ENCODE data around the gene ZNFX1. TPM values are rescaled to one million over a fixed set of nuclear protein-coding genes. Genes with fewer than 3 reads are reported as not detected.

The ZNFX1 gene
- polyA plus RNA-seq, 2 of the 4 experiments (the other 2 are of a cell fraction), result 6.0 to 11.5 TPM

DNA sequence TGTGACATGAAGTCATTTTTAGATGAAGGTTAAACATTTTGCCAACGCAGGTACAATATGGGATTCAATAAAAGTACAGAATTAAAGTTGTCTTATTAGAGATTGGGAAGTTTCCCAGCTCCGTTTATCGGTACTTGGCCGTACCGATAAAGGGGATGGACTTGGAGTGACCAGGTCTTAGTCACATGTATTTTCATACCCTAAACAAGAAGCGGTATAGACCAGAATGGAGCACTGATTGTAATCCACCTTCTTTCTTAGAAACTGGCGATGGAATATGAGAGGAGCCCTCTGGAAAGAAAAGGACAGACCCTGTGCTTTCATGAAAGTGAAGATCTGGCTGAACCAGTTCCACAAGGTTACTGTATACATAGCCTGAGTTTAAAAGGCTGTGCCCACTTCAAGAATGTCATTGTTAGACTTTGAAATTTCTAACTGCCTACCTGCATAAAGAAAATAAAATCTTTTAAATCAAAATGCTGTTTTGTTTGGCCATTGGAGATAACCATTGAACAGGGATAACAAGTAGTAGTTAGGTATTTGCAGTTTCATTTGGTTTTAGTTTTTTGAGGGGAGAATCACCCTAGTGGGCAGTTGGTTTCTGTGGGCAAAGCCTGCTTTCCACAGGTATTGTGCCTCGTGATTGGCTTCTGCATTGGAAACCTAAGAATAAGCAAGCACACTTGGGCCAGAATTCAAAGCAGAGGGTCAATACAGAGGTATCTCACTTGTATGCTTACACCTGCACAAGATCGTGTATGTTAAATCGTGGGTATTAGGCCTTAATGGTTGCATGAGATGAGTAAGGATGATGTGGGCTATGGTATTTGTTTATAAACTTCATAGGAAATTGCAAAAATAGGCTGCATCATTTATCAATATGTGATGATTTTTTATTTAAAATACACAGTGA lies 11.2 kb upstream of the ZNFX1 start (continued):
- TF ChIP-seq KDM1A (IDR thresholded peaks at IDR 0.05; ENCODE audit: low read depth), result no peak
- TF ChIP-seq FOSL2 (IDR thresholded peaks at IDR 0.05), result no peak
- TF ChIP-seq FOSL2 (CRISPR knock-in tag; IDR thresholded peaks at IDR 0.05), result no peak
- TF ChIP-seq, protein P1, sequence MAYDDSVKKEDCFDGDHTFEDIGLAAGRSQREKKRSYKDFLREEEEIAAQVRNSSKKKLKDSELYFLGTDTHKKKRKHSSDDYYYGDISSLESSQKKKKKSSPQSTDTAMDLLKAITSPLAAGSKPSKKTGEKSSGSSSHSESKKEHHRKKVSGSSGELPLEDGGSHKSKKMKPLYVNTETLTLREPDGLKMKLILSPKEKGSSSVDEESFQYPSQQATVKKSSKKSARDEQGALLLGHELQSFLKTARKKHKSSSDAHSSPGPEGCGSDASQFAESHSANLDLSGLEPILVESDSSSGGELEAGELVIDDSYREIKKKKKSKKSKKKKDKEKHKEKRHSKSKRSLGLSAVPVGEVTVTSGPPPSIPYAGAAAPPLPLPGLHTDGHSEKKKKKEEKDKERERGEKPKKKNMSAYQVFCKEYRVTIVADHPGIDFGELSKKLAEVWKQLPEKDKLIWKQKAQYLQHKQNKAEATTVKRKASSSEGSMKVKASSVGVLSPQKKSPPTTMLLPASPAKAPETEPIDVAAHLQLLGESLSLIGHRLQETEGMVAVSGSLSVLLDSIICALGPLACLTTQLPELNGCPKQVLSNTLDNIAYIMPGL (CRISPR knock-in tag; IDR thresholded peaks at IDR 0.05; ENCODE audit: borderline replicate concordance), result 0 out of 2 replicates have a peak, but pooled peaks have one; percentile 36
- TF ChIP-seq RAD21 (conservative IDR thresholded peaks at IDR 0.05 in 1 of 2, IDR thresholded peaks at IDR 0.05 in 1 of 2), result no peak
- TF ChIP-seq ZC3H11A (IDR thresholded peaks at IDR 0.05), result no peak
- peak; percentile 98 for TF ChIP-seq FOSB (CRISPR knock-in tag; IDR thresholded peaks at IDR 0.05)
- TF ChIP-seq CBX8 (IDR thresholded peaks at IDR 0.05), result no peak
- TF ChIP-seq KDM5A (IDR thresholded peaks at IDR 0.05), result no peak
- no peak for TF ChIP-seq ESRRA (IDR thresholded peaks at IDR 0.05; ENCODE audit: borderline replicate concordance, low read length)
- TF ChIP-seq PHF8 (IDR thresholded peaks at IDR 0.05; ENCODE audit: borderline replicate concordance, low read depth), result no peak
- TF ChIP-seq GATA3 (IDR thresholded peaks at IDR 0.05; ENCODE audit: borderline replicate concordance), result no peak
- peak in 1 of 2 experiments; percentile 59; a peak in 3 of 5 replicates for TF ChIP-seq JUN (IDR thresholded peaks at IDR 0.05)
- TF ChIP-seq RFX5 (IDR thresholded peaks at IDR 0.05), result no peak
- TF ChIP-seq EP300 (IDR thresholded peaks at IDR 0.05), result no peak
- TF ChIP-seq, protein P2, sequence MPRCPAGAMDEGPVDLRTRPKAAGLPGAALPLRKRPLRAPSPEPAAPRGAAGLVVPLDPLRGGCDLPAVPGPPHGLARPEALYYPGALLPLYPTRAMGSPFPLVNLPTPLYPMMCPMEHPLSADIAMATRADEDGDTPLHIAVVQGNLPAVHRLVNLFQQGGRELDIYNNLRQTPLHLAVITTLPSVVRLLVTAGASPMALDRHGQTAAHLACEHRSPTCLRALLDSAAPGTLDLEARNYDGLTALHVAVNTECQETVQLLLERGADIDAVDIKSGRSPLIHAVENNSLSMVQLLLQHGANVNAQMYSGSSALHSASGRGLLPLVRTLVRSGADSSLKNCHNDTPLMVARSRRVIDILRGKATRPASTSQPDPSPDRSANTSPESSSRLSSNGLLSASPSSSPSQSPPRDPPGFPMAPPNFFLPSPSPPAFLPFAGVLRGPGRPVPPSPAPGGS (IDR thresholded peaks at IDR 0.05), result no peak
- TF ChIP-seq NR3C1 (IDR thresholded peaks at IDR 0.05), result no peak
- no peak for TF ChIP-seq HEYL (CRISPR knock-in tag; IDR thresholded peaks at IDR 0.05)
- TF ChIP-seq ZFP36 (IDR thresholded peaks at IDR 0.05; ENCODE audit: borderline replicate concordance, partially characterized antibody), result no peak
- TF ChIP-seq EHF (CRISPR knock-in tag; IDR thresholded peaks at IDR 0.05), result no peak
- TF ChIP-seq, protein P3, sequence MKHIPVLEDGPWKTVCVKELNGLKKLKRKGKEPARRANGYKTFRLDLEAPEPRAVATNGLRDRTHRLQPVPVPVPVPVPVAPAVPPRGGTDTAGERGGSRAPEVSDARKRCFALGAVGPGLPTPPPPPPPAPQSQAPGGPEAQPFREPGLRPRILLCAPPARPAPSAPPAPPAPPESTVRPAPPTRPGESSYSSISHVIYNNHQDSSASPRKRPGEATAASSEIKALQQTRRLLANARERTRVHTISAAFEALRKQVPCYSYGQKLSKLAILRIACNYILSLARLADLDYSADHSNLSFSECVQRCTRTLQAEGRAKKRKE (CRISPR knock-in tag; IDR thresholded peaks at IDR 0.05; ENCODE audit: low read depth), result peak; percentile 44
- TF ChIP-seq POLR2AphosphoS2 (conservative IDR thresholded peaks at IDR 0.05; ENCODE audit: low read length), result peak; percentile 100
- peak; percentile 97 for TF ChIP-seq TFCP2L1 (CRISPR knock-in tag; IDR thresholded peaks at IDR 0.05)
- TF ChIP-seq JUNB (IDR thresholded peaks at IDR 0.05), result no peak
- no peak for TF ChIP-seq EHMT2 (IDR thresholded peaks at IDR 0.05; ENCODE audit: low read depth)
- TF ChIP-seq FOXS1 (CRISPR knock-in tag; IDR thresholded peaks at IDR 0.05), result no peak
- TF ChIP-seq HOXA7 (CRISPR knock-in tag; IDR thresholded peaks at IDR 0.05), result peak; percentile 97
